GM19455 (cell line): ENCODE measurements around the gene TNFRSF6B.
"Not testable (repeated sequence)": the region's sequence is repeated elsewhere in the genome, so short reads cannot be mapped to it uniquely, and the experiment has no call there.

Experiments
- ATAC-seq: cut with Tn5 transposase; IDR thresholded peaks from one replicate; pipeline ENCODE4 v1.9.1; 2021; ENCODE audit not compliant: unreplicated experiment

The TNFRSF6B gene

DNA sequence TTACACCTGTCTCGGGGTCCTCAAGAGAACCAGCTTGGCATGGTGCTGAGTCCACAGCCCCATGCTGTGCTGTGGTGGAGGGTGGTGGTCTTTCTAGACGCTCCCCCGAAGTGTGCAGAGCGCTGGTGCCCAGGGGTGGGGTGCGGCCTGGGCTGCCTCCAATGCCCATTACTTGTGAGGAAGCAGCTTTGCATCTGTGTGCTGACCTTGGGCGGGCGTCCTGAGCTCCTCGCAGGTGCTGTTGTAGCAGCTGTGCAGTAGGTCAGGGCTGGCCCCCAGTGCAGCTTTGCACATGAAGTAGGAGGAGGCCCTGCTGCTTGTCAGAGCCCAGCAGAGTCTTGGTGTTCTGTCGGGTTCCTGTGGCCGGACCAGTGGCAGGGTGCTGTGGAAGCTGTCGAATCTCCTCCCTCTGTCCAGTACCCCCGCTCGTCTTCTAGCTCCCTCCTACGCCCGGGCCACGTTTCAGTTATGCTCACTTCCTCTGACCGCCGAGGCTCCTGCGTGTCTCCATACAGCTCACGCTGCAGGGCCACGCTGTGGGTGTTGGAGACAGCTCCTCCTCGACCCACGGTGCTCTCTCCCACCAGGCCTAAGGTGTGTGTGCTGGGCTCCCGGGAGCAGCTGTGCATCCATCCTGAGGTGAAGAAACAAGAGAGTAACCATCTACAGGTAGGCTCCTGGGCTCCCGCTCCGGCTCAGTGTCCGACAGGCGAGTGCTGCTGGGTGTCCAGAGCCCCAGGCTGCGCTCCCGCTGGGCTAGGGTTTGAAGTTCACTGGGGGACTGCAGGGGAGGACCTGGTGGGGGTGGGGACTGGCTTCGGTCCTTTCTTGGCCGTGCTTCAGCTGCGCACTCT, 34.3 kb upstream of the TNFRSF6B start:
- no peak for ATAC-seq

DNA sequence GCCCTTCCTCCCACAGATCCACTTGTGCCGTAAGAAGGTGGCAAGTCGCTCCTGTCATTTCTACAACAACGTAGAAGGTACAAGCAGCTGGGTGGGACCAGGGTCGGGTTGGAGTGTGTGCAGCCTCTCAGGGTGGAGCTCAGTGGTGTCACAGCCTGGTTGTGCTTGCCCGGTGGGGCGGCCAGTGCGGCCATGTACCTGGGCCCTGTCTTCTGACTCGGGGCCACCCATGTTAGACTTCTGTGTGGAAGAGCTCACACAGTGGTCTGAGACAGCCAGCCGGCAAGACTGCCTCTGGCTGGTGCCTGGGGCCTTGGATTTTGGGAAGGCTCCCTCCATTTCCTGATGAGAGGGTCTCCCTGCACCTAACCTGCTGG, 33.7 kb upstream of the TNFRSF6B start:
- ATAC-seq = no peak

DNA sequence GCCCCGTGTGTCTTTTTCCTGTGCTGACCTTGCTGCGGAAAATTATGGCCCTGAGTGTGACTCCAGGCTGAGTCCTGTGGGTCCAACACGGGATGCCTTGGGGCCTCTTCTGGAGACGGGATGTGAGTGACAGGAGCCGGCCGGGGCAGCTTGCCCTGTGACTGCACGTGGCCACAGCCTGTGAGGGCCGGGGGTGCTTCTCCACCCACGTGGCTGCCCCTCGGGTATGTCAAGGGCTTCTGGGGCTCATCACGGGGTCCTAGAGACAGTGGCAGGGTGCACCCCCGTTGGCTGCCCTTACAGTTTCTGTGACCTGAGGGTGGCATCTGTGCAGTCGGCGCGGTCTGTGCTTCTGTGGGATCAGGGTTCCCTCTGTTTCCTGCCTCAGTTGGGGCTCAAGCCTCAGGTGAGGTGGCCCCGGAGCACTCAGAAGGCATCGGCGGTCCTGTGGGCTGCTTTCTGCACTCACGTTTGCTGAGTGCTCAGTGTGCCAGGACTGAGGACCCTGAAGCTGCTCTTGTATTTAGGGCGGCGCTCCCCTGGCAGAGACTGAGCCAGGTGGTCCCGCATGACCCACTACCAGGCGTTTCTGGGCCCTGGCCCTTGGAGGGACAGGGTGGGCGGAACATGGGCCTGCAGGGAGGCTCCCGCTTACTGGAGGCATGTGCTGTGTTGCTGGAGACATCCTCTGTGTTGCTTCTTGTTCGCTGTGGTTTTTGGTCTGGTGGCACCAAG, 33.0 kb upstream of the TNFRSF6B start:
- ATAC-seq = no peak

GRCh38 chr20:63664143-63664851, 32.2 kb upstream of the TNFRSF6B start:
- no peak for ATAC-seq

GRCh38 chr20:63664861-63665594, 31.4 kb upstream of the TNFRSF6B start:
- no peak for ATAC-seq

- no peak for ATAC-seq
These were observed 30.7 kb upstream of the TNFRSF6B start for GRCh38 chr20:63665708-63666107.

DNA sequence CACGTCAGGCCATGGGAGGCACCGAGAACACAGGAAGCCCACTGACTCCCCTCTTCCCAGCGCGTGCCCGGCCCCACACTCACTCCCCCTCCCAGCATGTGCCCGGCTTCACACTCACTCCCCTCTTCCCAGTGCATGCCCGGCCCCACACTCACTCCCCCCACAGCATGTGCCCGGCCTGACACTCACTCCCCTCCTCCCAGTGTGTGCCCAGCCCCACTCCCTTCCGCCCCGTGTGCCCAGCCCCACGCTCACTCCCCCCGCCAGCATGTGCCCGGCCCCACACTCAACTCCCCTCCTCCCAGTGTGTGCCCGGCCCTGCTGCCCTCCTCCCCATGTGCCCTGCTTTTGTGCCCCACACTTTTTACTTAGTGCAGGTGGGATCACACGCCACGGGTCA, 28.6 kb upstream of the TNFRSF6B start:
- no peak for ATAC-seq

DNA sequence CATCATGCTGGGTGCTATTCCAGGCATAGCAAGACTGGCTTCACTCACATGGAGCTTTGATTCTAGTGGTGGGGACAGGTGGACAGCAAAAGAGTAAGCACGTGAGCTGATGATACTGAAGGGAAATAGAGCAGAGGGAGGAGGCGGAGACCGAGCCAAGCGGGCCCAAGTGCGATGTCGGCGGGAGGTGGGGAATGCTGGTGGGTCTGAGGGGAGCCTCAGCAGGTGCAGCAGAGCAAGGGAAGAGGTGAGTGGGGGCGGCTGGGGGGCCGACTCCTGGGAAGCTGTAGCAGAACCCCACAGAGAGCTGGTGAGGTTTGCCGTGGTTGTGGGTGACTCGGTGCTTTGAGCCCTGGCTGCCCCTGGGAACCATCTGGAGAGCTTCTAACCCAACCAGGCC, 28.1 kb upstream of the TNFRSF6B start:
- no peak for ATAC-seq

DNA sequence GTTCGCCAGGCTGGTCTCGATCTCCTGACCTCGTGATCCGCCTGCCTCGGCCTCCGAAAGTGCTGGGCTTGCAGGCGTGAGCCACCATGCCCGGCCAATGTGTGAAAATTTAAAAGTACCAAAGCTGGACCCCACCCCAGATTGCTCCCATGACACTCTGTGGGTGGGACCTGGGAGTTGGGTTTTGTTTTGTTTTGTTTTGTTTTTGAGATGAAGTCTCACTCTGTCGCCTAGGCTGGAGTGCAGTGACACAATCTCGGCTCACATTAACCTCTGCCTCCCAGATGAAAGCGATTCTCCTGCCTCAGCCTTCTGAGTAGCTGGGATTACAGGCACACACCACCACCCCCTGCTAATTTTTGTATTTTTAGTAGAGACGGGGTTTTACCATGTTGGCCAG, 24.8 kb upstream of the TNFRSF6B start:
- not testable (repeated sequence) for ATAC-seq

GRCh38 chr20:63672666-63673065, 23.8 kb upstream of the TNFRSF6B start:
- no peak for ATAC-seq

- no peak for ATAC-seq
These were observed 22.5 kb upstream of the TNFRSF6B start for GRCh38 chr20:63673951-63674350.

DNA sequence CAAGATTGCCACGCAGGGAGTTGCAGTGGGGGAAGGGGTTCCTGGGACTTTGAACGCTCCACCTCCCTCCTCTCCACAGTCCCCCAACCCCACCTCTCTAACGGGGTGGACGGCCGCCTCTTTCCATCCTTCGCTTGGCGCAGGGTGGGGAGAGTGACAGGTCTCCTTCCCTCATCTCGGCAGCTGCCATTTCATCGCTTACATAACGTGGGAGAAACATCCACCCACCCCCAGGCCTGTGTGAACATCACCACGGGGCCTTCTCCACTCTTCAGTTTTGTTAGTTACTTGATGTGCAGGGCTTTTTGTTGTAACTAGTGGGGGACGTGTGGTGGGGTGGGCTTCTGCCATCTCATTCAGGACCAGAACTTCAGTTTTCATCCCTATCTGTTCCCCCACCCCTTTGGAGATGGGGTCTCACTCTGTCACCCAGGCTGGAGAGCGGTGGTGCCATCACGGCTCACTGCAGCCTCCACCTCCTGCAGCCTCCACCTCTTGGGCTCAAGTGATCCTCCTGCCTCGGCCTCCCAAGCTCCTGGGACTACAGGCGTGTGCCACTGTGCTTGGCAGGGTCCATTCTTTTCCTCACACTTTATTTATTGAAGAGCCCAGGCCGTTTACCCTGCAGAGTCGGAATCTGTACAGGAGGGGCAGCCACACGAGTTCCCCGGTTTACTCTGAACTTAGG, 20.6 kb upstream of the TNFRSF6B start:
- ATAC-seq = no peak

DNA sequence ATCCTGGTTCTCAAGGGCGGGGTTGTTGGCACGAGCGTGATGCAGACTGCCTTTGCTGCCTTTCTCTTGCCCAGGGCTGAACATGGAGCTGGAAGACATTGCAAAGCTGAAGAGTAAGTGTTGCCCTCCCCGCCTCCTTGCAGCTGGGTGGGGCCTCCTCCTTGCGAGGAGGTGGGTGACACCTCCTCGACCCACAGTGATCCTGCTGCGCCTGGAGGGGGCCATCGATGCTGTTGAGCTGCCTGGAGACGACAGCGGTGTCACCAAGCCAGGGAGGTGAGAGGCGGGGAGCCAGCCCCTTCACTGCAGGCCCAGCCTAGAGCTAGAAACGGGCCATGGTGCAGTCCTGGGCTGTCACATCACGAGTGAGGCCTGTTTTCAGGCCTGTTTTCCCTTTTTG, 18.4 kb upstream of the TNFRSF6B start:
- no peak for ATAC-seq

GRCh38 chr20:63678667-63679465, 17.6 kb upstream of the TNFRSF6B start:
- no peak for ATAC-seq

- no peak for ATAC-seq
These were observed 16.6 kb upstream of the TNFRSF6B start for GRCh38 chr20:63679799-63680305.

GRCh38 chr20:63680427-63680826, 16.0 kb upstream of the TNFRSF6B start:
- no peak for ATAC-seq

- ATAC-seq = no peak
These were observed 15.4 kb upstream of the TNFRSF6B start for GRCh38 chr20:63680857-63681608.

DNA sequence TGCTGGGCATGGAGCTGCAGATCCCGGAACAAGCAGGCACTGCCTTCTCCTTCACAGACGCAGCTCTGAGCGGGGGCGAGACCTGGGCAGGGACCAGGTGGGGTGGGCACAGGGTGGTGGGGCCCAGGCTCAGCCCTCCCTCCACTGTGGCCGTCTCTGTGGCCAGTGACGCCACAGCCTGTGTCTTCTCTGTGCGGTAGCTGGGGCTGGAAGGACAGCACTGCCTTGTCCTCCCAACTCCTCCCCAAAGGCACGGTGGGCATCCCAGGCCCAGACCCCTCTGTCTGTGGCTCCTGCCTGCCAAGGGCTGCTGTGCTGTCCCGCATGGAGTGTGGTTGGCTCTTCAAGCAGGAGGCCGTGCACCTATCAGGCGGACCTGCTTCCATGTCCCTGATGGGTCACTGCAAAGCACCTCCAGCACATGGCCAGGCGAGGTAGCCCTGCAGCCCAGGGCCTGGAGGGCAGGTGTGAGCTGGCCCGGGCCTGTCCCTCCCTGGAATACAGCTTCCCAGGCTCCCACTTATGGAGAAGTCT, 14.8 kb upstream of the TNFRSF6B start:
- no peak for ATAC-seq
